ENCODE results near the gene UEVLD.

- TF ChIP-seq CTCF (IDR thresholded peaks at IDR 0.05) (no peak), POLR2A (IDR thresholded peaks at IDR 0.05) (no peak), POLR2AphosphoS5 (IDR thresholded peaks at IDR 0.05) (no peak)
These were observed 98.2 kb downstream of the UEVLD start for GRCh38 chr11:18490319-18490718.
